T-cell (primary cell): ENCODE results near the gene CIART. TPM values are rescaled to one million over a fixed set of nuclear protein-coding genes. Genes with fewer than 3 reads are reported as not detected.
"Not testable (repeated sequence)": the region's sequence is repeated elsewhere in the genome, so short reads cannot be mapped to it uniquely, and the experiment has no call there.

Source experiments
- ATAC-seq, 4 experiments: fragments of 200-7000 bp in 3 of 4; fragments of 150-1000 bp in 1 of 4; cut with Tn5 transposase; replicated peaks in 1 of 4; 1 replicate in 3 of 4; 2 replicates in 1 of 4; pipeline ENCODE4 v1.10.0; 2021; ENCODE audit warnings: moderate library complexity in 3 of 4, mild to moderate bottlenecking in 2 of 4, moderate number of reproducible peaks in 1 of 4
- CTCF ChIA-PET, 2 donors: fragments of 300-600 bp; sonication (Branson Sonifier 250); formaldehyde crosslinking; loops; one replicate each; lab custom pipeline; 2022; ENCODE audit warnings: antibody characterized with exemption in 2 of 2; lab: Charles Lee
- POLR2A ChIA-PET, 2 donors: fragments of 300-600 bp; sonication (Branson Sonifier 250); formaldehyde crosslinking; loops; one replicate each; lab custom pipeline; 2022; ENCODE audit warnings: antibody characterized with exemption in 2 of 2; lab: Charles Lee
- DNase-seq, 35 experiments: peaks; one replicate each; pipeline versions ENCODE4 v3.0.0 to v3.0.0-alpha.2; 2013 to 2023
- H3K27ac ChIP-seq: one replicate; pipeline ENCODE4 v1.5.1; 2013; ENCODE audit warnings: low read length
- H3K27me3 ChIP-seq, 2 experiments: replicated peaks in 1 of 2; 1 replicate in 1 of 2; 2 replicates in 1 of 2; pipeline versions ENCODE4 v1.6.1 to v1.7.0; 2013; ENCODE audit warnings: low read length in 1 of 2, mixed read lengths in 1 of 2; ENCODE audit not compliant: control insufficient read depth in 2 of 2, insufficient read depth in 2 of 2; ENCODE audit errors: extremely low read depth in 1 of 2
- H3K36me3 ChIP-seq, 2 donors: 1 replicate in 1 of 2; 2 replicates in 1 of 2; pipeline versions ENCODE4 v1.6.1 to v1.7.0; 2013; ENCODE audit warnings: low read length in 1 of 2; ENCODE audit not compliant: control insufficient read depth in 2 of 2, insufficient read depth in 1 of 2; ENCODE audit errors: extremely low read depth in 1 of 2
- H3K4me1 ChIP-seq, 2 experiments: 1 replicate in 1 of 2; 2 replicates in 1 of 2; pipeline versions ENCODE4 v1.6.1 to v1.7.0; 2013; ENCODE audit warnings: low read length in 2 of 2, mixed read lengths in 1 of 2; ENCODE audit not compliant: insufficient read depth in 2 of 2, control insufficient read depth in 1 of 2; ENCODE audit errors: extremely low read depth in 1 of 2
- H3K4me3 ChIP-seq, 2 donors: 1 replicate in 1 of 2; 2 replicates in 1 of 2; pipeline versions ENCODE4 v1.5.1 to v1.7.0; 2013; ENCODE audit warnings: mild to moderate bottlenecking in 2 of 2, low read length in 1 of 2, moderate library complexity in 1 of 2; ENCODE audit not compliant: control insufficient read depth in 1 of 2; ENCODE audit errors: extremely low read depth in 1 of 2
- H3K9me3 ChIP-seq: 2 replicates; pipeline ENCODE4 v1.7.0; 2013
- H3K27ac Mint-ChIP-seq, 2 donors: one replicate each; pipeline ENCODE4 v1.8.0; 2020 to 2021; ENCODE audit warnings: mild to moderate bottlenecking in 2 of 2, mixed read lengths in 2 of 2
- H3K27me3 Mint-ChIP-seq, 2 donors: one replicate each; pipeline ENCODE4 v1.8.0; 2021 to 2022; ENCODE audit warnings: mixed read lengths in 2 of 2
- H3K36me3 Mint-ChIP-seq: one replicate; pipeline ENCODE4 v1.8.0; 2021; ENCODE audit warnings: mixed read lengths
- H3K4me1 Mint-ChIP-seq, 3 donors: one replicate each; pipeline ENCODE4 v1.8.0; 2020 to 2022; ENCODE audit warnings: mixed read lengths in 3 of 3, mild to moderate bottlenecking in 1 of 3
- H3K4me3 Mint-ChIP-seq, 3 donors: one replicate each; pipeline ENCODE4 v1.8.0; 2020 to 2022; ENCODE audit warnings: mild to moderate bottlenecking in 3 of 3, mixed read lengths in 3 of 3, moderate library complexity in 3 of 3
- H3K9me3 Mint-ChIP-seq, 3 donors: one replicate each; pipeline ENCODE4 v1.8.0; 2020 to 2022; ENCODE audit warnings: mixed read lengths in 3 of 3
- WGBS: methylation state at CpG from one replicate; pipeline ENCODE4 v1.1.5; 2013; ENCODE audit warnings: missing lambda C conversion rate; ENCODE audit not compliant: insufficient coverage; 5-methylcytosine and 5-hydroxymethylcytosine counted together
- total RNA-seq, 35 experiments: library from RNA in 6 of 35; stranded (reverse) in 6 of 35; fragments of 120-200 nt in 1 of 35; gene quantifications; one replicate each; pipeline versions ENCODE4 v1.2.1 to v1.2.4 and lab custom pipeline; 2013 to 2026

Gene CIART
- total RNA-seq, 5 donors from 2014 or later (not counting 1 experiment from before 2014, with no cell fraction given) = 0.63 to 2.9 (median 1.3) TPM

- H3K36me3 ChIP-seq = peaks cover 0 to 12% of the 10 kb centered on the region in 2 donors
- no peaks in the 10 kb centered on the region for H3K4me1 Mint-ChIP-seq
- CTCF ChIA-PET = no interaction called here
- peak overlapping the region in 1 of 2 donors; percentile 45 for H3K27ac Mint-ChIP-seq
- 83% methylated on average over 6 of the region's 10 CpGs for WGBS
- H3K4me3 Mint-ChIP-seq = no peak overlapping the region
- H3K27ac ChIP-seq = no peak overlapping the region
- no peaks in the 10 kb centered on the region for H3K9me3 ChIP-seq
- no peaks in the 10 kb centered on the region for H3K9me3 Mint-ChIP-seq
- peaks cover 13% of the 10 kb centered on the region for H3K36me3 Mint-ChIP-seq
- H3K27me3 ChIP-seq = no peaks in the 10 kb centered on the region
- no peaks in the 10 kb centered on the region for H3K27me3 Mint-ChIP-seq
- H3K4me3 ChIP-seq = no peak overlapping the region
- POLR2A ChIA-PET = no interaction called here
- no peaks in the 10 kb centered on the region for H3K4me1 ChIP-seq
- ATAC-seq = no peak
- DNase-seq = no peak
Observed at GRCh38 chr1:150309758-150310508, 27.6 kb downstream of the CIART start.

DNA sequence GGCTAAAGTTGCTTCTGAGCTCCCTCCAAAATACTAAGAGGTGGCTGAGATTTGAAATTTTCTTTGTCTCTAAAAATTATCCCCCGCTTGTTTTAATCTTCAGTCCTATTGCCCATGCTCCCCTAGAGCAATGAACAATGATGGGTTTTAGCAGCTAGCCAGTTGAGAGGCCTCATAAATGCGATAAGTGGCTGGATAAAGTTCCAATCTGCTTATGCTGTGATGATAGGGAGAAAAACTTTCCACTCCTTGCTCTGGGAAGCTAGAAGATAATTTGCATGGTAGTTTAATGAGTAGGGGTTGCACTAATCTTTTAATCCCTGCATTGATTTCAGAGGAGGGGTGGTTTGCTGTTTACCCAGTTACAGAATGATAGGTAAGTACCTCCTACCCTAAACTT lies 29.4 kb downstream of the CIART start:
- POLR2A ChIA-PET = no interaction called here
- ATAC-seq = no peak
- H3K4me3 Mint-ChIP-seq = no peak overlapping the region
- H3K4me3 ChIP-seq = no peak overlapping the region
- no peaks in the 10 kb centered on the region for H3K4me1 ChIP-seq
- no peaks in the 10 kb centered on the region for H3K9me3 ChIP-seq
- no peak overlapping the region for H3K27ac Mint-ChIP-seq
- H3K36me3 ChIP-seq = peaks cover 0 to 12% of the 10 kb centered on the region in 2 donors
- WGBS = 100% methylated on average over 1 of the region's 2 CpGs
- H3K27me3 ChIP-seq = no peaks in the 10 kb centered on the region
- peaks cover 13% of the 10 kb centered on the region for H3K36me3 Mint-ChIP-seq
- no peak overlapping the region for H3K27ac ChIP-seq
- no peaks in the 10 kb centered on the region for H3K4me1 Mint-ChIP-seq
- CTCF ChIA-PET = interaction anchor here in 1 of 2 donors (0.6 kb wide), 1 partner anchor 12 kb away, joined by 3 read pairs; no protein-coding TSS in a partner anchor
- no peaks in the 10 kb centered on the region for H3K27me3 Mint-ChIP-seq
- no peaks in the 10 kb centered on the region for H3K9me3 Mint-ChIP-seq
- no peak for DNase-seq

- POLR2A ChIA-PET, H3K36me3 ChIP-seq, H3K4me3 Mint-ChIP-seq, H3K9me3 ChIP-seq, H3K27me3 Mint-ChIP-seq, H3K4me3 ChIP-seq, H3K36me3 Mint-ChIP-seq, CTCF ChIA-PET, DNase-seq, H3K9me3 Mint-ChIP-seq, H3K4me1 ChIP-seq, H3K4me1 Mint-ChIP-seq, H3K27ac ChIP-seq, H3K27me3 ChIP-seq, ATAC-seq, H3K27ac Mint-ChIP-seq: not testable (repeated sequence)
- 100% methylated on average over 1 of the region's 4 CpGs for whole genome bisulfite sequencing
Observed at GRCh38 chr1:150314691-150315090, 32.3 kb downstream of the CIART start.

DNA sequence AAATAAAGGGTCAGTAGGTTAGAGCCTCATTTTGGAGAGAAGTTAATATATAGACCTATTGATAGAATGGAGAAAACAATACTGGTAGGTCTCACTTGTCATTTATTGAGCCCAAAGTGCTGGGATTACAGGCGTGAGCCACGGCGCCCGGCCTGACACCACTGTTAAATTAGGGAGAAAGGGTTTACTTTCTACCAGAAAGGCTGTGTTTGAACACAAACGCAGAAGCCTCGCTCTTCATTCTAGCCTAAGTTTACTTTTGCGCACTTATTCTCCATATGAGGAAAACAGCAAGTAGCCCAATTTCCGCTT lies 38.3 kb downstream of the CIART start:
- Histone ChIP-seq H3K36me3 (peaks cover 0 to 13% of the 10 kb centered on the region in 2 donors), H3K27ac (peak overlapping the region; percentile 88), H3K27me3 (no peaks in the 10 kb centered on the region), H3K4me1 (peaks cover 5 to 16% of the 10 kb centered on the region in 2 experiments), H3K9me3 (no peaks in the 10 kb centered on the region), H3K4me3 (peak overlapping the region; percentile 86 to 91)
- Mint-ChIP-seq H3K27me3 (no peaks in the 10 kb centered on the region), H3K27ac (peak overlapping the region; percentile 97 to 100), H3K9me3 (no peaks in the 10 kb centered on the region), H3K4me3 (peak overlapping the region; percentile 99 to 100 (median 99)), H3K4me1 (peaks cover 32 to 36% (median 34%) of the 10 kb centered on the region in 3 donors), H3K36me3 (peaks cover 9% of the 10 kb centered on the region)
- POLR2A ChIA-PET = interaction anchor here (0.5 to 0.9 kb wide), 6 partner anchors 51 to 938 kb away, joined by 3 to 6 read pairs (median 4); partner anchors contain the start of gene GABPB2 (in 1 of the 2)
- DNase-seq (peak in 1 of 35 experiments; percentile 27), ATAC-seq (no peak)
- WGBS = 72% methylated on average over 4 of the region's 8 CpGs
- CTCF ChIA-PET = no interaction called here

DNA sequence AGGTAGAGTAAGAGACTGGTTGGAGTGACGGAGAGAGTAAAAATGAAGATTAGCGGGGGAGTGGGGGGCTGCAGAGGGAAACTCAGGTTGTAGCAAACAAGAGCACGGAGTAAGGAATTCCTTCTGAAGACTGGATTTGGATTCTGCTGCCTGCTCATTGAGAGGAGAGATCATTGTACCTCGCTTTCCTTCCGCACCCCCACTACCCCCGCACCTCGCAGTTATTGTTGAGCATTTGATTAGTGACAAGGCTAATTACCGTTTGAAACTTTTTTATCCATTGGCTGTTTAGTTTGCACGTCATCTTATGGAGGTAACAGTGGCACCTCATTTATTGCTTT lies 39.4 kb downstream of the CIART start:
- Mint-ChIP-seq H3K27me3 (no peaks in the 10 kb centered on the region), H3K27ac (peak overlapping the region; percentile 97 to 100), H3K9me3 (no peaks in the 10 kb centered on the region), H3K36me3 (peaks cover 16% of the 10 kb centered on the region), H3K4me3 (peak overlapping the region; percentile 99 to 100 (median 99)), H3K4me1 (peaks cover 40 to 45% (median 40%) of the 10 kb centered on the region in 3 donors)
- Histone ChIP-seq H3K4me1 (peaks cover 5 to 16% of the 10 kb centered on the region in 2 experiments), H3K36me3 (peaks cover 0 to 24% of the 10 kb centered on the region in 2 donors), H3K4me3 (peak overlapping the region; percentile 86 to 91), H3K27ac (peak overlapping the region; percentile 88), H3K9me3 (no peaks in the 10 kb centered on the region), H3K27me3 (no peaks in the 10 kb centered on the region)
- ChIA-PET CTCF (interaction anchor here in 1 of 2 donors (0.6 kb wide), 2 partner anchors 39 to 1320 kb away, joined by 3 read pairs; no protein-coding TSS in a partner anchor), POLR2A (interaction anchor here (0.6 to 1.1 kb wide), 4 partner anchors 26 to 992 kb away, joined by 3 to 6 read pairs (median 3); no protein-coding TSS in a partner anchor)
- DNase-seq (peak in 8 of 35 experiments; percentile 1 to 36 (median 11)), ATAC-seq (peak in 3 of 4 experiments; percentile 1 to 7 (median 3))
- WGBS = 0% methylated on average over 2 of the region's 9 CpGs

DNA sequence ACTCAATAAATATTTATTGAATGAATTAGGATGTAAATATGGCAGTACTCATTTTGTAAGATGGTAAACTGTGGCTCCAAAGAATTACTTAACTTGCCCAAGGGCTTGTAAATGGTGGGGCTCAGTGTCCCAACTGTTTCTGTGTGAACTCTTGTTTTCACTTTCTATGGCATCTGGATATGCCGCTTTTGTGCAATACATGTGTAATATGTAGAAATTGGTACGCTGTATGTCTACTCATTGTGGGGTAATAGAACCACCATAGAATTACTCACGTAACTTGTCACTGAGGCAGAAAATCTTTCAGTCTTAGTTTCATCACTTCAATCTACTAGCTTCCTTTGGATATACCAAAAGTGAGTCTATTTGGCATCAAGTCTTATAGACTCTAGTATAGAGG lies 40.0 kb downstream of the CIART start:
- peaks cover 16% of the 10 kb centered on the region for H3K36me3 Mint-ChIP-seq
- no CpG with 5 or more reads among the region's 3 CpGs for WGBS
- Histone ChIP-seq H3K4me1 (peaks cover 5 to 16% of the 10 kb centered on the region in 2 experiments), H3K4me3 (peak overlapping the region in 1 of 2 donors; percentile 91), H3K27ac (peak overlapping the region; percentile 88), H3K36me3 (peaks cover 2 to 28% of the 10 kb centered on the region in 2 donors), H3K27me3 (no peaks in the 10 kb centered on the region), H3K9me3 (no peaks in the 10 kb centered on the region)
- DNase-seq (peak in 1 of 35 experiments; percentile 15), ATAC-seq (no peak)
- no peaks in the 10 kb centered on the region for H3K27me3 Mint-ChIP-seq
- peaks cover 40 to 47% (median 42%) of the 10 kb centered on the region in 3 donors for H3K4me1 Mint-ChIP-seq
- ChIA-PET CTCF (interaction anchor here in 1 of 2 donors (0.6 kb wide), 1 partner anchor 1319 kb away, joined by 3 read pairs; no protein-coding TSS in a partner anchor), POLR2A (interaction anchor here (0.7 to 0.8 kb wide), 2 partner anchors 41 to 199 kb away, joined by 3 to 5 read pairs; partner anchors contain the start of gene RPRD2 (in 1 of the 2))
- no peaks in the 10 kb centered on the region for H3K9me3 Mint-ChIP-seq
- H3K4me3 Mint-ChIP-seq = peak overlapping the region; percentile 99 to 100 (median 99)
- H3K27ac Mint-ChIP-seq = peak overlapping the region; percentile 97 to 100
